Hair follicular keratinocyte (primary cell): ENCODE measurements around the gene NDUFAF4. TPM values are rescaled to one million over a fixed set of nuclear protein-coding genes. Genes with fewer than 3 reads are reported as not detected.

Source experiments
- total RNA-seq: library from RNA; depleted of rRNA; stranded (reverse); fragments of >200 nt; gene quantifications from 2 replicates; pipeline ENCODE4 v1.2.3, GENCODE V29; 2015

NDUFAF4 gene
- 37.2 and 38.7 TPM in 2 replicates for total RNA-seq

GRCh38 chr6:96897396-96898240 is at the start of gene NDUFAF4:
Gene NDUFAF4 (minus strand): TSS chr6:96897891. CDS start chr6:96897801, 90 bp downstream.

Other genes starting within 250 kb of the NDUFAF4 start
- gene GPR63, start 60.4 kb downstream of the NDUFAF4 start, total RNA-seq = 1.4 and 1.7 TPM in 2 replicates
- 0.04 TPM in 1 of 2 replicates, not detected in the other for gene KLHL32, start 26.8 kb upstream of the NDUFAF4 start, total RNA-seq